ENCODE results near the gene SH3RF3. TPM values are rescaled to one million over a fixed set of nuclear protein-coding genes. Genes with fewer than 3 reads are reported as not detected.

SH3RF3 gene
- polyA plus RNA-seq, 1 of the 3 experiments (the other 2 are of a cell fraction) = 1.9 TPM

- TF ChIP-seq PBX3 (IDR thresholded peaks at IDR 0.05) = no peak
- no peak for TF ChIP-seq GABPA (IDR thresholded peaks at IDR 0.05; ENCODE audit: low read depth)
- no peak for TF ChIP-seq FOXJ3 (CRISPR knock-in tag; IDR thresholded peaks at IDR 0.05)
- no peak for TF ChIP-seq MXI1 (IDR thresholded peaks at IDR 0.05; ENCODE audit: low read depth, low read length)
These were observed 8.6 kb downstream of the SH3RF3 start (continued) for GRCh38 chr2:109137616-109138015.

- peaks cover 77% of the 10 kb centered on the region for H3K79me2 ChIP-seq (ENCODE audit: insufficient read depth)
- H3K9me2 ChIP-seq = no peaks in the 10 kb centered on the region
- H2AFZ ChIP-seq (ENCODE audit: low read depth) = no peak overlapping the region
- peaks cover 6 to 46% of the 10 kb centered on the region in 2 experiments; a peak in 2 of 4 replicates for H3K4me1 ChIP-seq (ENCODE audit: control insufficient read depth in 1 of 2, insufficient read depth in 2 of 2, low read depth in 1 of 2, low read length in 1 of 2)
- H3K27ac ChIP-seq (ENCODE audit: low read depth in 2 of 2, low read length in 1 of 2) = no peak overlapping the region; a peak in 1 of 4 replicates
- WGBS (ENCODE audit: low lambda C conversion rate) = 73% methylated on average over 2 of the region's 2 CpGs
- CTCF ChIA-PET = interaction anchor here (1.4 to 1.8 kb wide), 3 partner anchors 10 to 372 kb away, joined by 4 to 11 read pairs (median 7); partner anchors contain the start of gene SH3RF3
- DNase-seq = no peak
- H3K36me3 ChIP-seq (replicated peaks in 1 of 2; ENCODE audit: control insufficient read depth in 1 of 2, insufficient read depth in 2 of 2, low read length in 1 of 2) = no peaks in the 10 kb centered on the region
- no peaks in the 10 kb centered on the region for H3K27me3 ChIP-seq (ENCODE audit: insufficient read depth)
- TF ChIP-seq RXRA (IDR thresholded peaks at IDR 0.05; ENCODE audit: borderline replicate concordance, low read depth) = no peak
- TF ChIP-seq PBX3 (IDR thresholded peaks at IDR 0.05) = no peak
- no peak for TF ChIP-seq FOSL2 (IDR thresholded peaks at IDR 0.05; ENCODE audit: borderline replicate concordance, low read depth)
- TF ChIP-seq JUND (IDR thresholded peaks at IDR 0.05) = no peak
- TF ChIP-seq TCF12 (IDR thresholded peaks at IDR 0.05) = no peak
- no peak for TF ChIP-seq REST (IDR thresholded peaks at IDR 0.05; ENCODE audit: low read depth, low read length)
- no peak for TF ChIP-seq USF2 (IDR thresholded peaks at IDR 0.05; ENCODE audit: borderline replicate concordance, low read depth, low read length)
- TF ChIP-seq USF1 (IDR thresholded peaks at IDR 0.05; ENCODE audit: borderline replicate concordance, low read depth) = no peak
- no peak for TF ChIP-seq ZBTB33 (IDR thresholded peaks at IDR 0.05; ENCODE audit: borderline replicate concordance, low read depth)
- TF ChIP-seq CHD2 (IDR thresholded peaks at IDR 0.05; ENCODE audit: low read length, partially characterized antibody) = no peak
- TF ChIP-seq RAD21 (IDR thresholded peaks at IDR 0.05; ENCODE audit: low read length) = no peak
- TF ChIP-seq SMC3 (IDR thresholded peaks at IDR 0.05; ENCODE audit: low read depth, low read length) = no peak
- TF ChIP-seq MEF2A (IDR thresholded peaks at IDR 0.05; ENCODE audit: borderline replicate concordance, low read depth) = no peak
- no peak overlapping the region for H3K9ac ChIP-seq
- no peaks in the 10 kb centered on the region for H3F3A ChIP-seq (replicated peaks; ENCODE audit: insufficient read depth)
- peaks cover 91% of the 10 kb centered on the region for H4K20me1 ChIP-seq (ENCODE audit: insufficient read depth)
- H3K9me3 ChIP-seq = no peaks in the 10 kb centered on the region
- H3K4me3 ChIP-seq (ENCODE audit: low read depth in 2 of 2, low read length in 1 of 2) = no peak overlapping the region
- H3K4me2 ChIP-seq = no peak overlapping the region
- POLR2A ChIA-PET = no interaction called here
These were observed 9.4 kb downstream of the SH3RF3 start for GRCh38 chr2:109138449-109138848.

Data from SK-N-SH (cell line).